HepG2 (cell line): ENCODE data around the gene HAGH. TPM values are rescaled to one million over a fixed set of nuclear protein-coding genes. Genes with fewer than 3 reads are reported as not detected.

Experiments
- CBX5 ChIP-seq: sonication (generic); formaldehyde crosslinking; IDR thresholded peaks from 2 replicates; pipeline ENCODE4 v1.4.0; 2020; ENCODE audit warnings: missing genetic modification reagents, borderline replicate concordance
- KDM5B ChIP-seq: sonication (generic); formaldehyde crosslinking; IDR thresholded peaks from 2 replicates; pipeline ENCODE4 v1.4.0; 2020; ENCODE audit warnings: missing genetic modification reagents, mild to moderate bottlenecking, borderline replicate concordance
- KLF16 ChIP-seq, 2 experiments: sonication (generic) in 1 of 2; formaldehyde crosslinking in 1 of 2; IDR thresholded peaks; 2 replicates each; pipeline versions ENCODE4 v1.6.1 to v1.8.0; 2016 to 2023; ENCODE audit warnings: missing genetic modification reagents in 2 of 2, missing compliant biosample characterization in 1 of 2
- TCF7 ChIP-seq: sonication (generic); IDR thresholded peaks from 2 replicates; pipeline ENCODE4 v1.6.1; 2016; ENCODE audit warnings: antibody characterized with exemption, low read depth
- ZNF101 ChIP-seq: sonication (generic); formaldehyde crosslinking; IDR thresholded peaks from 2 replicates; pipeline ENCODE4 v1.4.0; 2020; ENCODE audit warnings: mild to moderate bottlenecking, low read depth, missing genetic modification reagents, borderline replicate concordance
- ZNF33A ChIP-seq: sonication (generic); formaldehyde crosslinking; IDR thresholded peaks from 2 replicates; pipeline ENCODE4 v1.5.1; 2020; ENCODE audit warnings: missing genetic modification reagents, mild to moderate bottlenecking, moderate library complexity, borderline replicate concordance
- ZNF446 ChIP-seq: sonication (generic); formaldehyde crosslinking; IDR thresholded peaks from 2 replicates; pipeline ENCODE4 v1.5.0; 2020; ENCODE audit warnings: mild to moderate bottlenecking, missing genetic modification reagents
- ZNF468 ChIP-seq: sonication (generic); formaldehyde crosslinking; IDR thresholded peaks from 2 replicates; pipeline ENCODE4 v1.8.0; 2022; ENCODE audit warnings: mild to moderate bottlenecking, moderate library complexity, missing genetic modification reagents
- ZNF772 ChIP-seq: sonication (generic); formaldehyde crosslinking; IDR thresholded peaks from 2 replicates; pipeline ENCODE4 v1.5.0; 2020; ENCODE audit warnings: mild to moderate bottlenecking, missing genetic modification reagents
- polyA plus RNA-seq, 8 experiments: library from polyadenylated mRNA; depleted of rRNA in 3 of 8; stranded (reverse) in 7 of 8; unstranded in 1 of 8; fragments of >200 nt; fragmentation: Illumina TruSeq in 4 of 8; extraction: Trizol in 4 of 8; gene quantifications; 2 replicates each; pipeline versions ENCODE4 v1.2.1 to v1.2.3, GENCODE V29; 2011 to 2016; ENCODE audit warnings: low read depth in 4 of 8, missing spikeins in 1 of 8, mixed read lengths in 1 of 8; ENCODE audit not compliant: insufficient read depth in 1 of 8
- total RNA-seq, 5 experiments: library from RNA; depleted of rRNA; stranded (reverse); fragments of >200 nt; fragmentation: Illumina TruSeq; extraction: Trizol; gene quantifications; 2 replicates each; pipeline ENCODE4 v1.2.3, GENCODE V29; 2016; ENCODE audit warnings: low read depth in 1 of 5
- TF ChIP-seq, protein P1 (sequence below): sonication (generic); formaldehyde crosslinking; IDR thresholded peaks from 2 replicates; pipeline ENCODE4 v1.4.0; 2020; ENCODE audit warnings: mild to moderate bottlenecking, missing genetic modification reagents, borderline replicate concordance
- TF ChIP-seq, protein P2 (sequence below): sonication (generic); formaldehyde crosslinking; IDR thresholded peaks from one replicate; pipeline ENCODE4 v1.5.1; 2020; ENCODE audit warnings: mild to moderate bottlenecking, missing genetic modification reagents; ENCODE audit errors: not compliant biosample characterization
- TF ChIP-seq, protein P3 (sequence below): sonication (generic); formaldehyde crosslinking; conservative IDR thresholded peaks from 2 replicates; pipeline ENCODE4 v1.8.1; 2023; ENCODE audit warnings: missing genetic modification reagents
- TF ChIP-seq, protein P4 (sequence below): sonication (generic); formaldehyde crosslinking; IDR thresholded peaks from 2 replicates; pipeline ENCODE4 v1.4.0; 2020; ENCODE audit warnings: missing genetic modification reagents

Gene HAGH
- total and polyA plus RNA-seq, 2 of the 13 experiments (the other 11 are each of a cell fraction or from before 2014, with no cell fraction given): 70.4 to 95.4 TPM

DNA sequence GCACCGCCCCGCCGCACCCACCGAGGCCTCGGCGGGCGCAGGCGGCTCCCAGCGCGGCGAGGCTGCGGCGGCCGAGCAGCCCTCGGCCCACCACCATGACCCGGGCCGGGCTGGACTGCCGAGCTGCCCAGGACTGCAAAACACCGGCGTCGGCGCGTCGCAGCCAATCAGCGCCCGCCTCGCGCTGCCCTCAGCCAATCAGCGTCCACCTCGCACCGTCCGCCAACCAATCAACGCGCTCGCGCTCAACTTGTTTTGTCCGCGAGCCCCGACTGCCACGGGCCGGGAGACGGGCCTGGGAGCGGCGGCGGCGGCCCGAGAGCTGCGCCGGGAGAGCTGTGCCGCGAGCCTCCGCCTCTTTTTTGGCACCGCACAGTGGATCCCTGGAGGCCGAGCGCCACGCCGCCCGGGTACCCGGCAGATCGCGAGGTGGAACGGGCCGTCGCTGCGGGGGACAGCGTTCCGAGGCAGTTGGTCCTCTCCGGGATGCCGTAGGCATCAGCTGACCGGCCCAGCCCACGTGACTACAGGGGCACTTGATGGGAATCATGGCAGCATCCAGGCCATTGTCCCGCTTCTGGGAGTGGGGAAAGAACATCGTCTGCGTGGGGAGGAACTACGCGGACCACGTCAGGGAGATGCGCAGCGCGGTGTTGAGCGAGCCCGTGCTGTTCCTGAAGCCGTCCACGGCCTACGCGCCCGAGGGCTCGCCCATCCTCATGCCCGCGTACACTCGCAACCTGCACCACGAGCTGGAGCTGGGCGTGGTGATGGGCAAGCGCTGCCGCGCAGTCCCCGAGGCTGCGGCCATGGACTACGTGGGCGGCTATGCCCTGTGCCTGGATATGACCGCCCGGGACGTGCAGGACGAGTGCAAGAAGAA, at the start of gene HAGH, which contains the start of gene FAHD1 (continued):
- TF ChIP-seq, protein P1, sequence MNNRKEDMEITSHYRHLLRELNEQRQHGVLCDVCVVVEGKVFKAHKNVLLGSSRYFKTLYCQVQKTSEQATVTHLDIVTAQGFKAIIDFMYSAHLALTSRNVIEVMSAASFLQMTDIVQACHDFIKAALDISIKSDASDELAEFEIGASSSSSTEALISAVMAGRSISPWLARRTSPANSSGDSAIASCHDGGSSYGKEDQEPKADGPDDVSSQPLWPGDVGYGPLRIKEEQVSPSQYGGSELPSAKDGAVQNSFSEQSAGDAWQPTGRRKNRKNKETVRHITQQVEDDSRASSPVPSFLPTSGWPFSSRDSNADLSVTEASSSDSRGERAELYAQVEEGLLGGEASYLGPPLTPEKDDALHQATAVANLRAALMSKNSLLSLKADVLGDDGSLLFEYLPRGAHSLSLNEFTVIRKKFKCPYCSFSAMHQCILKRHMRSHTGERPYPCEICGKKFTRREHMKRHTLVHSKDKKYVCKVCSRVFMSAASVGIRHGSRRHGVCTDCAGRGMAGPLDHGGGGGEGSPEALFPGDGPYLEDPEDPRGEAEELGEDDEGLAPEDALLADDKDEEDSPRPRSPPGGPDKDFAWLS (CRISPR knock-in tag): no peak
- TF ChIP-seq ZNF33A (no peak), ZNF101 (CRISPR knock-in tag) (peak; percentile 92; the same call in 1 of the 2 replicates), ZNF772 (CRISPR knock-in tag) (peak; percentile 95), KDM5B (CRISPR knock-in tag) (peak; percentile 97), CBX5 (peak; percentile 88), TCF7 (no peak), KLF16 (CRISPR knock-in tag; IDR thresholded peaks at IDR 0.05) (peak; percentile 69 to 96; a peak in 2 of 4 replicates), ZNF468 (CRISPR knock-in tag) (peak; percentile 77; the same call in 1 of the 2 replicates), ZNF446 (CRISPR knock-in tag) (peak; percentile 68; the same call in 1 of the 2 replicates)
- TF ChIP-seq, protein P2, sequence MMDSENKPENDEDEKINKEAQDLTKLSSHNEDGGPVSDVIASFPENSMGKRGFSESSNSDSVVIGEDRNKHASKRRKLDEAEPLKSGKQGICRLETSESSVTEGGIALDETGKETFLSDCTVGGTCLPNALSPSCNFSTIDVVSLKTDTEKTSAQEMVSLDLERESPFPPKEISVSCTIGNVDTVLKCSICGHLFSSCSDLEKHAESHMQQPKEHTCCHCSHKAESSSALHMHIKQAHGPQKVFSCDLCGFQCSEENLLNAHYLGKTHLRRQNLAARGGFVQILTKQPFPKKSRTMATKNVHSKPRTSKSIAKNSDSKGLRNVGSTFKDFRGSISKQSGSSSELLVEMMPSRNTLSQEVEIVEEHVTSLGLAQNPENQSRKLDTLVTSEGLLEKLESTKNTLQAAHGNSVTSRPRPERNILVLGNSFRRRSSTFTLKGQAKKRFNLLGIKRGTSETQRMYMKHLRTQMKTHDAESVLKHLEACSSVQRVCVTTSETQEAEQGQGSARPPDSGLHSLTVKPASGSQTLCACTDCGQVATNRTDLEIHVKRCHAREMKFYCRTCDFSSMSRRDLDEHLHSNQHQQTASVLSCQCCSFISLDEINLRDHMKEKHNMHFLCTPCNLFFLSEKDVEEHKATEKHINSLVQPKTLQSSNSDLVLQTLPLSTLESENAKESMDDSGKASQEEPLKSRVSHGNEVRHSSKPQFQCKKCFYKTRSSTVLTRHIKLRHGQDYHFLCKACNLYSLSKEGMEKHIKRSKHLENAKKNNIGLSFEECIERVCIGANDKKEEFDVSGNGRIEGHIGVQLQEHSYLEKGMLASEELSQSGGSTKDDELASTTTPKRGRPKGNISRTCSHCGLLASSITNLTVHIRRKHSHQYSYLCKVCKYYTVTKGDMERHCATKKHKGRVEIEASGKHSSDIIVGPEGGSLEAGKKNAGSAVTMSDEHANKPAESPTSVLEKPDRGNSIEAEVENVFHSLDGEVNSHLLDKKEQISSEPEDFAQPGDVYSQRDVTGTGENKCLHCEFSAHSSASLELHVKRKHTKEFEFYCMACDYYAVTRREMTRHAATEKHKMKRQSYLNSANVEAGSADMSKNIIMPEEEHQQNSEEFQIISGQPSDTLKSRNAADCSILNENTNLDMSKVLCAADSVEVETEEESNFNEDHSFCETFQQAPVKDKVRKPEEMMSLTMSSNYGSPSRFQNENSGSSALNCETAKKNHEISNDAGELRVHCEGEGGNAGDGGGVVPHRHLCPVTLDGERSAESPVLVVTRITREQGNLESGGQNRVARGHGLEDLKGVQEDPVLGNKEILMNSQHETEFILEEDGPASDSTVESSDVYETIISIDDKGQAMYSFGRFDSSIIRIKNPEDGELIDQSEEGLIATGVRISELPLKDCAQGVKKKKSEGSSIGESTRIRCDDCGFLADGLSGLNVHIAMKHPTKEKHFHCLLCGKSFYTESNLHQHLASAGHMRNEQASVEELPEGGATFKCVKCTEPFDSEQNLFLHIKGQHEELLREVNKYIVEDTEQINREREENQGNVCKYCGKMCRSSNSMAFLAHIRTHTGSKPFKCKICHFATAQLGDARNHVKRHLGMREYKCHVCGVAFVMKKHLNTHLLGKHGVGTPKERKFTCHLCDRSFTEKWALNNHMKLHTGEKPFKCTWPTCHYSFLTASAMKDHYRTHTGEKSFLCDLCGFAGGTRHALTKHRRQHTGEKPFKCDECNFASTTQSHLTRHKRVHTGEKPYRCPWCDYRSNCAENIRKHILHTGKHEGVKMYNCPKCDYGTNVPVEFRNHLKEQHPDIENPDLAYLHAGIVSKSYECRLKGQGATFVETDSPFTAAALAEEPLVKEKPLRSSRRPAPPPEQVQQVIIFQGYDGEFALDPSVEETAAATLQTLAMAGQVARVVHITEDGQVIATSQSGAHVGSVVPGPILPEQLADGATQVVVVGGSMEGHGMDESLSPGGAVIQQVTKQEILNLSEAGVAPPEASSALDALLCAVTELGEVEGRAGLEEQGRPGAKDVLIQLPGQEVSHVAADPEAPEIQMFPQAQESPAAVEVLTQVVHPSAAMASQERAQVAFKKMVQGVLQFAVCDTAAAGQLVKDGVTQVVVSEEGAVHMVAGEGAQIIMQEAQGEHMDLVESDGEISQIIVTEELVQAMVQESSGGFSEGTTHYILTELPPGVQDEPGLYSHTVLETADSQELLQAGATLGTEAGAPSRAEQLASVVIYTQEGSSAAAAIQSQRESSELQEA (CRISPR knock-in tag): peak; percentile 93
- TF ChIP-seq, protein P3, sequence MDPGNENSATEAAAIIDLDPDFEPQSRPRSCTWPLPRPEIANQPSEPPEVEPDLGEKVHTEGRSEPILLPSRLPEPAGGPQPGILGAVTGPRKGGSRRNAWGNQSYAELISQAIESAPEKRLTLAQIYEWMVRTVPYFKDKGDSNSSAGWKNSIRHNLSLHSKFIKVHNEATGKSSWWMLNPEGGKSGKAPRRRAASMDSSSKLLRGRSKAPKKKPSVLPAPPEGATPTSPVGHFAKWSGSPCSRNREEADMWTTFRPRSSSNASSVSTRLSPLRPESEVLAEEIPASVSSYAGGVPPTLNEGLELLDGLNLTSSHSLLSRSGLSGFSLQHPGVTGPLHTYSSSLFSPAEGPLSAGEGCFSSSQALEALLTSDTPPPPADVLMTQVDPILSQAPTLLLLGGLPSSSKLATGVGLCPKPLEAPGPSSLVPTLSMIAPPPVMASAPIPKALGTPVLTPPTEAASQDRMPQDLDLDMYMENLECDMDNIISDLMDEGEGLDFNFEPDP (CRISPR knock-in tag): 0 out of 2 replicates have a peak, but pooled peaks have one; percentile 86
- TF ChIP-seq, protein P4, sequence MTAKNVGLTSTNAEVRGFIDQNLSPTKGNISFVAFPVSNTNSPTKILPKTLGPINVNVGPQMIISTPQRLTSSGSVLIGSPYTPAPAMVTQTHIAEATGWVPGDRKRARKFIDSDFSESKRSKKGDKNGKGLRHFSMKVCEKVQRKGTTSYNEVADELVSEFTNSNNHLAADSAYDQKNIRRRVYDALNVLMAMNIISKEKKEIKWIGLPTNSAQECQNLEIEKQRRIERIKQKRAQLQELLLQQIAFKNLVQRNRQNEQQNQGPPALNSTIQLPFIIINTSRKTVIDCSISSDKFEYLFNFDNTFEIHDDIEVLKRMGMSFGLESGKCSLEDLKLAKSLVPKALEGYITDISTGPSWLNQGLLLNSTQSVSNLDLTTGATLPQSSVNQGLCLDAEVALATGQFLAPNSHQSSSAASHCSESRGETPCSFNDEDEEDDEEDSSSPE (CRISPR knock-in tag): peak; percentile 79
